HCT116 (cell line): ENCODE measurements around the gene ATG3. TPM values are rescaled to one million over a fixed set of nuclear protein-coding genes. Genes with fewer than 3 reads are reported as not detected.

Experiments used
- ATAC-seq: fragments of 200-7000 bp; cut with Tn5 transposase; 2 replicates; pipeline ENCODE4 v1.9.1; 2020; ENCODE audit warnings: mild to moderate bottlenecking, moderate library complexity
- BruUV-seq: library from RNA; stranded (reverse); fragments of 400-500 nt; replicated peaks from 2 replicates; lab custom pipeline; 2021; lab: Mats Ljungman, UMichigan
- CTCF ChIA-PET: fragments of 300-600 bp; sonication (Branson Sonifier 250); formaldehyde crosslinking; loops from one replicate; lab custom pipeline; 2021; ENCODE audit warnings: antibody characterized with exemption; lab: Charles Lee
- POLR2A ChIA-PET: fragments of 300-600, 350-600 bp; sonication (Branson Sonifier 250); formaldehyde crosslinking; loops from one replicate; lab custom pipeline; 2021; ENCODE audit warnings: antibody characterized with exemption; lab: Charles Lee
- RAD21 ChIA-PET, 2 experiments: fragments of 300-600 bp; sonication (Branson Sonifier 250); formaldehyde crosslinking; loops; one replicate each; lab custom pipeline; 2023; ENCODE audit warnings: low total read pairs in 2 of 2; ENCODE audit not compliant: uncharacterized antibody in 2 of 2, unreplicated experiment in 2 of 2, low non-redundant PET in 1 of 2; lab: Charles Lee
- DNase-seq: peaks from one replicate; pipeline ENCODE4 v3.0.0-alpha.2; 2010; ENCODE audit warnings: low read depth, low spot score
- H2AFZ ChIP-seq: fragments of 200-600 bp; shearing (Covaris generic), sonication (generic); 2 replicates; pipeline ENCODE4 v1.6.1; 2017; ENCODE audit warnings: low read depth, mixed run types, mixed read lengths, antibody characterized with exemption, low read length; ENCODE audit not compliant: poor library complexity, severe bottlenecking
- H3K27ac ChIP-seq: 2 replicates; pipeline ENCODE4 v1.5.1; 2012; ENCODE audit warnings: low read depth, low read length
- H3K27me3 ChIP-seq: fragments of 200-600 bp; sonication (generic); 2 replicates; pipeline ENCODE4 v1.6.1; 2016; ENCODE audit warnings: mixed run types, low read length, mixed read lengths; ENCODE audit not compliant: insufficient read depth
- H3K36me3 ChIP-seq, 2 experiments: fragments of 200-500 bp in 1 of 2; fragments of 200-600 bp in 1 of 2; sonication (Bioruptor generic) in 1 of 2; sonication (generic) in 1 of 2; 2 replicates each; pipeline versions ENCODE4 v1.5.1 to v1.6.1; 2014 to 2016; ENCODE audit warnings: low read length in 2 of 2, inconsistent platforms in 1 of 2, mixed read lengths in 1 of 2, mixed run types in 1 of 2; ENCODE audit not compliant: insufficient read depth in 2 of 2, control insufficient read depth in 1 of 2
- H3K4me1 ChIP-seq, 2 experiments: fragments of 200-600 bp in 1 of 2; sonication (generic) in 1 of 2; 2 replicates each; pipeline versions ENCODE4 v1.5.1 to v1.6.1; 2012 to 2017; ENCODE audit warnings: low read length in 2 of 2, inconsistent platforms in 1 of 2, mild to moderate bottlenecking in 1 of 2, mixed read lengths in 1 of 2, mixed run types in 1 of 2, moderate library complexity in 1 of 2; ENCODE audit not compliant: insufficient read depth in 2 of 2, control insufficient read depth in 1 of 2
- H3K4me2 ChIP-seq: fragments of 200-600 bp; sonication (generic); 2 replicates; pipeline ENCODE4 v1.6.1; 2017; ENCODE audit warnings: mixed run types, low read length, mixed read lengths
- H3K4me3 ChIP-seq, 2 experiments: fragments of 200-600 bp in 1 of 2; sonication (generic) in 1 of 2; replicated peaks in 1 of 2; 2 replicates each; pipeline ENCODE4 v1.5.1; 2011 to 2016; ENCODE audit warnings: low read length in 2 of 2, control low read depth in 1 of 2, low read depth in 1 of 2, mild to moderate bottlenecking in 1 of 2, mixed read lengths in 1 of 2, mixed run types in 1 of 2
- H3K79me2 ChIP-seq: fragments of 200-600 bp; sonication (generic); 2 replicates; pipeline ENCODE4 v1.6.1; 2017; ENCODE audit warnings: mild to moderate bottlenecking, mixed run types, low read length, moderate library complexity, mixed read lengths; ENCODE audit not compliant: insufficient read depth
- H3K9ac ChIP-seq: fragments of 200-600 bp; sonication (generic); 2 replicates; pipeline ENCODE4 v1.6.1; 2016; ENCODE audit warnings: low read length, mixed read lengths
- H3K9me2 ChIP-seq: fragments of 200-600 bp; sonication (generic), shearing (Covaris generic); 2 replicates; pipeline ENCODE4 v1.6.1; 2017; ENCODE audit warnings: mixed run types, mild to moderate bottlenecking, moderate library complexity; ENCODE audit not compliant: insufficient read depth
- H3K9me3 ChIP-seq, 2 experiments: fragments of 200-500 bp in 1 of 2; fragments of 200-600 bp in 1 of 2; sonication (Bioruptor generic) in 1 of 2; sonication (generic) in 1 of 2; 2 replicates each; pipeline ENCODE4 v1.6.1; 2014 to 2017; ENCODE audit warnings: low read length in 2 of 2, mixed read lengths in 2 of 2, inconsistent platforms in 1 of 2, low read depth in 1 of 2, mild to moderate bottlenecking in 1 of 2, mixed run types in 1 of 2, moderate library complexity in 1 of 2; ENCODE audit not compliant: control insufficient read depth in 1 of 2, insufficient read depth in 1 of 2
- H4K20me1 ChIP-seq: fragments of 200-600 bp; sonication (generic), shearing (Covaris generic); 2 replicates; pipeline ENCODE4 v1.6.1; 2017; ENCODE audit warnings: mixed run types, mild to moderate bottlenecking, moderate library complexity; ENCODE audit not compliant: insufficient read depth
- ATF3 ChIP-seq: IDR thresholded peaks from 2 replicates; pipeline ENCODE4 v1.6.1; 2012
- CEBPB ChIP-seq: IDR thresholded peaks from 2 replicates; pipeline ENCODE4 v1.6.1; 2012; ENCODE audit warnings: low read depth
- CTCF ChIP-seq, 3 experiments: fragments of 200-600 bp in 1 of 3; sonication (generic) in 1 of 3; IDR thresholded peaks in 2 of 3; conservative IDR thresholded peaks in 1 of 3; 2 replicates each; pipeline ENCODE4 v1.5.1; 2012 to 2017; ENCODE audit warnings: low read depth in 2 of 3, low read length in 2 of 3, antibody characterized with exemption in 1 of 3, borderline replicate concordance in 1 of 3, control low read depth in 1 of 3, mild to moderate bottlenecking in 1 of 3, mixed read lengths in 1 of 3, mixed run types in 1 of 3, moderate library complexity in 1 of 3; ENCODE audit not compliant: insufficient read depth in 1 of 3
- ELF1 ChIP-seq: IDR thresholded peaks from 2 replicates; pipeline ENCODE4 v1.6.1; 2012; ENCODE audit warnings: low read depth, borderline replicate concordance
- EZH2phosphoT487 ChIP-seq: fragments of 200-600 bp; IDR thresholded peaks from 2 replicates; pipeline ENCODE4 v1.6.1; 2018; ENCODE audit warnings: antibody characterized with exemption, borderline replicate concordance
- FOSL1 ChIP-seq: IDR thresholded peaks from 2 replicates; pipeline ENCODE4 v1.6.1; 2012; ENCODE audit warnings: low read depth
- JUND ChIP-seq: IDR thresholded peaks from 2 replicates; pipeline ENCODE4 v1.6.1; 2012
- MAX ChIP-seq: IDR thresholded peaks from 2 replicates; pipeline ENCODE4 v1.6.1; 2012
- POLR2AphosphoS5 ChIP-seq: IDR thresholded peaks from 2 replicates; pipeline ENCODE4 v1.6.1; 2011; ENCODE audit warnings: mild to moderate bottlenecking, low read depth, low read length, moderate library complexity
- SIN3A ChIP-seq: IDR thresholded peaks from 2 replicates; pipeline ENCODE4 v1.6.1; 2012; ENCODE audit warnings: low read depth
- SRF ChIP-seq: IDR thresholded peaks from 2 replicates; pipeline ENCODE4 v1.6.1; 2012; ENCODE audit warnings: low read depth
- TCF7L2 ChIP-seq: IDR thresholded peaks from 2 replicates; pipeline ENCODE4 v1.7.0; 2011; ENCODE audit warnings: borderline replicate concordance, inconsistent platforms; ENCODE audit not compliant: insufficient read depth, insufficient read length; ENCODE audit errors: extremely low read depth
- YY1 ChIP-seq: IDR thresholded peaks from 2 replicates; pipeline ENCODE4 v1.6.1; 2011; ENCODE audit warnings: low read length, low read depth, moderate library complexity, mild to moderate bottlenecking; ENCODE audit not compliant: insufficient replicate concordance; ENCODE audit errors: extremely low read depth
- intact Hi-C: fragments of 100-400 bp; cut with micrococcal nuclease; formaldehyde crosslinking; loops from 2 replicates; pipeline ENCODE4 v1.10.0; 2022
- total RNA-seq: library from RNA; stranded (reverse); gene quantifications from one replicate; pipeline ENCODE4 v1.2.1, GENCODE V29; 2021; ENCODE audit not compliant: unreplicated experiment

ATG3 gene
- total RNA-seq, 1 experiment from 2014 or later = 56.4 TPM

GRCh38 chr3:112607863-112608262, 46.1 kb upstream of the ATG3 start:
- H3K27ac ChIP-seq = no peak overlapping the region
- ChIA-PET RAD21 (no interaction called here), CTCF (no interaction called here), POLR2A (interaction anchor here (0.6 kb wide), 1 partner anchor 726 kb away, joined by 3 read pairs; no protein-coding TSS in a partner anchor)
- DNase-seq (no peak), ATAC-seq (no peak)
- H3K9ac ChIP-seq = no peak overlapping the region
- no peaks in the 10 kb centered on the region for H3K27me3 ChIP-seq
- no peak overlapping the region for H3K4me3 ChIP-seq
- intact Hi-C loops = no loop called here
- H3K9me2 ChIP-seq = no peaks in the 10 kb centered on the region
- BruUV-seq = no TSS peak
- H4K20me1 ChIP-seq = no peaks in the 10 kb centered on the region
- no peak overlapping the region for H2AFZ ChIP-seq
- no peaks in the 10 kb centered on the region for H3K79me2 ChIP-seq
- no peaks in the 10 kb centered on the region for H3K9me3 ChIP-seq
- no peaks in the 10 kb centered on the region for H3K4me1 ChIP-seq
- TF ChIP-seq ATF3 (no peak), ELF1 (no peak), YY1 (no peak), CTCF (IDR thresholded peaks at IDR 0.05 in 2 of 3, conservative IDR thresholded peaks at IDR 0.05 in 1 of 3; ENCODE audit: borderline replicate concordance in 1 of 3, insufficient read depth in 1 of 3, low read depth in 2 of 3, low read length in 2 of 3) (no peak), SRF (no peak)
- H3K36me3 ChIP-seq = no peaks in the 10 kb centered on the region
- H3K4me2 ChIP-seq = no peak overlapping the region

- RAD21 ChIA-PET = no interaction called here
- no TSS peak for BruUV-seq
- Histone ChIP-seq H3K27me3 (no peaks in the 10 kb centered on the region), H3K4me3 (no peak overlapping the region), H3K9me2 (no peaks in the 10 kb centered on the region), H3K79me2 (no peaks in the 10 kb centered on the region), H2AFZ (no peak overlapping the region), H3K9ac (no peak overlapping the region), H3K4me1 (no peaks in the 10 kb centered on the region), H3K36me3 (no peaks in the 10 kb centered on the region), H4K20me1 (no peaks in the 10 kb centered on the region), H3K27ac (no peak overlapping the region), H3K9me3 (no peaks in the 10 kb centered on the region), H3K4me2 (no peak overlapping the region)
- CTCF ChIA-PET = no interaction called here
- intact Hi-C loops = no loop called here
- no peak for DNase-seq
- TF ChIP-seq MAX = no peak
- no peak for TF ChIP-seq TCF7L2
- no peak for TF ChIP-seq JUND
- no peak for TF ChIP-seq SIN3A
- TF ChIP-seq POLR2AphosphoS5 = no peak
- no peak for TF ChIP-seq ATF3
- TF ChIP-seq FOSL1 = no peak
- TF ChIP-seq EZH2phosphoT487 = no peak
- no peak for TF ChIP-seq ELF1
- TF ChIP-seq CEBPB = no peak
- POLR2A ChIA-PET = no interaction called here
- no peak for ATAC-seq
Observed at GRCh38 chr3:112606098-112606497, 44.3 kb upstream of the ATG3 start.
